ENCODE results near the gene OOSP4A.

OOSP4A gene

GRCh38 chr11:59999691-60000090 is 35.9 kb downstream of the OOSP4A start (continued):
- TF ChIP-seq ZNF280C (tag by site-specific recombination; IDR thresholded peaks at IDR 0.05), result no peak
- TF ChIP-seq SALL2 (tag by site-specific recombination; IDR thresholded peaks at IDR 0.05; ENCODE audit: borderline replicate concordance), result no peak

DNA sequence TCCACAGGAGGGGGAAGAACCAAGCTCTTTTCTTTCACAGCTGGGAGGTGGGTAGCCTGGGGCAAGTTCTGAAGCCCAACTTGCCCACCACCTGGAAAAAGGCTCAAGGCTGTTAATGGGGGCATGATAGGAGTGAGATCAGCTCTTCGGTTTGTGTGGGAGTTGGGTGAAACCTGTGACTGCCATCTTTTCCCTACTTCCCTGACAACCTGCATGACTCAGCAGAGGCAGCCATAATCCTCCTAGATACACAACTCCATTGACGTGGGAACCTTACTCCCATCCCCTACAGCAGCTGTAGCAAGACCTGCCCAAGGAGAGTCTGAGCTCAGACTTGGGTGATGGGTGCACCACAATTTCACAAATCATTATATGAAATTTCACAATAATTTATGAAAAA is 39.9 kb downstream of the OOSP4A start:
- POLR2A ChIA-PET, result no interaction called here
- TF ChIP-seq ZNF19 (tag by site-specific recombination; IDR thresholded peaks at IDR 0.05; ENCODE audit: low read depth), result no peak
- no peak for TF ChIP-seq ZNF10 (tag by site-specific recombination; IDR thresholded peaks at IDR 0.05)
- TF ChIP-seq, protein P1, sequence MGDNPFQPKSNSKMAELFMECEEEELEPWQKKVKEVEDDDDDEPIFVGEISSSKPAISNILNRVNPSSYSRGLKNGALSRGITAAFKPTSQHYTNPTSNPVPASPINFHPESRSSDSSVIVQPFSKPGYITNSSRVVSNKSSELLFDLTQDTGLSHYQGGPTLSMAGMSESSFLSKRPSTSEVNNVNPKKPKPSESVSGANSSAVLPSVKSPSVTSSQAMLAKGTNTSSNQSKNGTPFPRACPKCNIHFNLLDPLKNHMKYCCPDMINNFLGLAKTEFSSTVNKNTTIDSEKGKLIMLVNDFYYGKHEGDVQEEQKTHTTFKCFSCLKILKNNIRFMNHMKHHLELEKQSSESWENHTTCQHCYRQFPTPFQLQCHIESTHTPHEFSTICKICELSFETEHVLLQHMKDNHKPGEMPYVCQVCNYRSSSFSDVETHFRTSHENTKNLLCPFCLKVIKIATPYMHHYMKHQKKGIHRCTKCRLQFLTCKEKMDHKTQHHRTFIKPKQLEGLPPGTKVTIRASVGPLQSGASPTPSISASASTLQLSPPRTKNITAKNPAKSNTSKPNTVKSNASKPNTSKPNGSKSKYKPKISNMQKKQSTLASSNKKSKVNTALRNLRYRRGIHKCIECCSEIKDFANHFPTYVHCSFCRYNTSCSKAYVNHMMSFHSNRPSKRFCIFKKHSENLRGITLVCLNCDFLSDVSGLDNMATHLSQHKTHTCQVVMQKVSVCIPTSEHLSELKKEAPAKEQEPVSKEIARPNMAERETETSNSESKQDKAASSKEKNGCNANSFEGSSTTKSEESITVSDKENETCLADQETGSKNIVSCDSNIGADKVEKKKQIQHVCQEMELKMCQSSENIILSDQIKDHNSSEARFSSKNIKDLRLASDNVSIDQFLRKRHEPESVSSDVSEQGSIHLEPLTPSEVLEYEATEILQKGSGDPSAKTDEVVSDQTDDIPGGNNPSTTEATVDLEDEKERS (tag by site-specific recombination; IDR thresholded peaks at IDR 0.05), result no peak
- no peak for TF ChIP-seq KLF16 (tag by site-specific recombination; IDR thresholded peaks at IDR 0.05)
- TF ChIP-seq HOXC10 (CRISPR knock-in tag; IDR thresholded peaks at IDR 0.05), result no peak
- no peak for TF ChIP-seq BCL11A (tag by site-specific recombination; IDR thresholded peaks at IDR 0.05; ENCODE audit: low read depth)
- TF ChIP-seq, protein P2, sequence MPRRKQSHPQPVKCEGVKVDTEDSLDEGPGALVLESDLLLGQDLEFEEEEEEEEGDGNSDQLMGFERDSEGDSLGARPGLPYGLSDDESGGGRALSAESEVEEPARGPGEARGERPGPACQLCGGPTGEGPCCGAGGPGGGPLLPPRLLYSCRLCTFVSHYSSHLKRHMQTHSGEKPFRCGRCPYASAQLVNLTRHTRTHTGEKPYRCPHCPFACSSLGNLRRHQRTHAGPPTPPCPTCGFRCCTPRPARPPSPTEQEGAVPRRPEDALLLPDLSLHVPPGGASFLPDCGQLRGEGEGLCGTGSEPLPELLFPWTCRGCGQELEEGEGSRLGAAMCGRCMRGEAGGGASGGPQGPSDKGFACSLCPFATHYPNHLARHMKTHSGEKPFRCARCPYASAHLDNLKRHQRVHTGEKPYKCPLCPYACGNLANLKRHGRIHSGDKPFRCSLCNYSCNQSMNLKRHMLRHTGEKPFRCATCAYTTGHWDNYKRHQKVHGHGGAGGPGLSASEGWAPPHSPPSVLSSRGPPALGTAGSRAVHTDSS (tag by site-specific recombination; IDR thresholded peaks at IDR 0.05), result no peak

DNA sequence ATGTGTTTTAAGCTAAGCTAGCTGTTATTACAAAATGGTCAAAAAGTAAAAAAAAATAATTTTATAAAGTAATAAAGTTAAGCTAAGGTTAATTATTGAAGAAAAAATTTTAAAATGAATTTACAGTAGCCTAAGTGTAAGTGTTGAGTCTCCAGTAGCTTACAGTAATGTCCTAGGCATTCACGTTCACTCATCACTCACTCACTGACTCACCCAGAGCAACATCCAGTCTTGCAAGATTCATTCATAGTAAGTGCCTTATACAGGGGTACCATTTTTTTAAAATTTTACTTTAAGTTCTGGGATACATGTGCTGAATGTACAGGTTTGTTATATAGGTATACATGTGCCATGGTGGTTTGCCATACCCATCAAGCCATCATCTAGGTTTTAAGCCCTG is 41.5 kb downstream of the OOSP4A start:
- no peak overlapping the region for H3K4me3 ChIP-seq (ENCODE audit: low read depth, low read length)
- CTCF ChIA-PET, result interaction anchor here (0.6 kb wide), 1 partner anchor 184 kb away, joined by 3 read pairs; no protein-coding TSS in a partner anchor
- H3K36me3 ChIP-seq (ENCODE audit: control insufficient read depth in 2 of 2, insufficient read depth in 1 of 2, low read length in 2 of 2), result no peaks in the 10 kb centered on the region
- H3K27ac ChIP-seq (ENCODE audit: extremely low read depth, low read depth, low read length), result no peak overlapping the region
- no peaks in the 10 kb centered on the region for H3K4me1 ChIP-seq (ENCODE audit: control insufficient read depth, insufficient read depth, low read length)
- POLR2A ChIA-PET, result no interaction called here
- no peaks in the 10 kb centered on the region for H3K9me3 ChIP-seq (ENCODE audit: control insufficient read depth, insufficient read depth, low read depth, low read length)
- TF ChIP-seq ZSCAN5A (tag by site-specific recombination; IDR thresholded peaks at IDR 0.05) (no peak), ZNF629 (tag by site-specific recombination; IDR thresholded peaks at IDR 0.05) (no peak), ZNF354C (tag by site-specific recombination; IDR thresholded peaks at IDR 0.05; ENCODE audit: borderline replicate concordance, low read depth) (no peak), ZNF624 (tag by site-specific recombination; IDR thresholded peaks at IDR 0.05) (no peak), ZNF140 (tag by site-specific recombination; IDR thresholded peaks at IDR 0.05) (no peak), TRIM28 (IDR thresholded peaks at IDR 0.05; ENCODE audit: borderline replicate concordance, low read length) (no peak), ZNF585B (tag by site-specific recombination; IDR thresholded peaks at IDR 0.05) (no peak), ZFP37 (tag by site-specific recombination; IDR thresholded peaks at IDR 0.05) (no peak), SP2 (tag by site-specific recombination; IDR thresholded peaks at IDR 0.05) (no peak)
- TF ChIP-seq, protein P3, sequence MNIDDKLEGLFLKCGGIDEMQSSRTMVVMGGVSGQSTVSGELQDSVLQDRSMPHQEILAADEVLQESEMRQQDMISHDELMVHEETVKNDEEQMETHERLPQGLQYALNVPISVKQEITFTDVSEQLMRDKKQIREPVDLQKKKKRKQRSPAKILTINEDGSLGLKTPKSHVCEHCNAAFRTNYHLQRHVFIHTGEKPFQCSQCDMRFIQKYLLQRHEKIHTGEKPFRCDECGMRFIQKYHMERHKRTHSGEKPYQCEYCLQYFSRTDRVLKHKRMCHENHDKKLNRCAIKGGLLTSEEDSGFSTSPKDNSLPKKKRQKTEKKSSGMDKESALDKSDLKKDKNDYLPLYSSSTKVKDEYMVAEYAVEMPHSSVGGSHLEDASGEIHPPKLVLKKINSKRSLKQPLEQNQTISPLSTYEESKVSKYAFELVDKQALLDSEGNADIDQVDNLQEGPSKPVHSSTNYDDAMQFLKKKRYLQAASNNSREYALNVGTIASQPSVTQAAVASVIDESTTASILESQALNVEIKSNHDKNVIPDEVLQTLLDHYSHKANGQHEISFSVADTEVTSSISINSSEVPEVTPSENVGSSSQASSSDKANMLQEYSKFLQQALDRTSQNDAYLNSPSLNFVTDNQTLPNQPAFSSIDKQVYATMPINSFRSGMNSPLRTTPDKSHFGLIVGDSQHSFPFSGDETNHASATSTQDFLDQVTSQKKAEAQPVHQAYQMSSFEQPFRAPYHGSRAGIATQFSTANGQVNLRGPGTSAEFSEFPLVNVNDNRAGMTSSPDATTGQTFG (tag by site-specific recombination; IDR thresholded peaks at IDR 0.05; ENCODE audit: borderline replicate concordance), result no peak
- TF ChIP-seq, protein P4, sequence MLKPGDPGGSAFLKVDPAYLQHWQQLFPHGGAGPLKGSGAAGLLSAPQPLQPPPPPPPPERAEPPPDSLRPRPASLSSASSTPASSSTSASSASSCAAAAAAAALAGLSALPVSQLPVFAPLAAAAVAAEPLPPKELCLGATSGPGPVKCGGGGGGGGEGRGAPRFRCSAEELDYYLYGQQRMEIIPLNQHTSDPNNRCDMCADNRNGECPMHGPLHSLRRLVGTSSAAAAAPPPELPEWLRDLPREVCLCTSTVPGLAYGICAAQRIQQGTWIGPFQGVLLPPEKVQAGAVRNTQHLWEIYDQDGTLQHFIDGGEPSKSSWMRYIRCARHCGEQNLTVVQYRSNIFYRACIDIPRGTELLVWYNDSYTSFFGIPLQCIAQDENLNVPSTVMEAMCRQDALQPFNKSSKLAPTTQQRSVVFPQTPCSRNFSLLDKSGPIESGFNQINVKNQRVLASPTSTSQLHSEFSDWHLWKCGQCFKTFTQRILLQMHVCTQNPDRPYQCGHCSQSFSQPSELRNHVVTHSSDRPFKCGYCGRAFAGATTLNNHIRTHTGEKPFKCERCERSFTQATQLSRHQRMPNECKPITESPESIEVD (tag by site-specific recombination; IDR thresholded peaks at IDR 0.05), result no peak

More for the DNA sequence above, 39.9 kb downstream of the OOSP4A start:
- H3K9me3 ChIP-seq (ENCODE audit: control insufficient read depth, insufficient read depth, low read depth, low read length), result no peaks in the 10 kb centered on the region
- no peaks in the 10 kb centered on the region for H3K4me1 ChIP-seq (ENCODE audit: control insufficient read depth, insufficient read depth, low read length)
- no peak overlapping the region for H3K27ac ChIP-seq (ENCODE audit: extremely low read depth, low read depth, low read length)
- no peak overlapping the region for H3K4me3 ChIP-seq (ENCODE audit: low read depth, low read length)
- CTCF ChIA-PET, result no interaction called here
- no peaks in the 10 kb centered on the region for H3K36me3 ChIP-seq (ENCODE audit: control insufficient read depth in 2 of 2, insufficient read depth in 1 of 2, low read length in 2 of 2)

All from HEK293 (cell line).